ENCODE measurements around the gene SPATS2. TPM values are rescaled to one million over a fixed set of nuclear protein-coding genes. Genes with fewer than 3 reads are reported as not detected.

The SPATS2 gene
- total and polyA plus RNA-seq, 10 of the 15 experiments (the other 5 are each of a cell fraction or from before 2014, with no cell fraction given) = 9.0 to 54.2 (median 27.5) TPM

DNA sequence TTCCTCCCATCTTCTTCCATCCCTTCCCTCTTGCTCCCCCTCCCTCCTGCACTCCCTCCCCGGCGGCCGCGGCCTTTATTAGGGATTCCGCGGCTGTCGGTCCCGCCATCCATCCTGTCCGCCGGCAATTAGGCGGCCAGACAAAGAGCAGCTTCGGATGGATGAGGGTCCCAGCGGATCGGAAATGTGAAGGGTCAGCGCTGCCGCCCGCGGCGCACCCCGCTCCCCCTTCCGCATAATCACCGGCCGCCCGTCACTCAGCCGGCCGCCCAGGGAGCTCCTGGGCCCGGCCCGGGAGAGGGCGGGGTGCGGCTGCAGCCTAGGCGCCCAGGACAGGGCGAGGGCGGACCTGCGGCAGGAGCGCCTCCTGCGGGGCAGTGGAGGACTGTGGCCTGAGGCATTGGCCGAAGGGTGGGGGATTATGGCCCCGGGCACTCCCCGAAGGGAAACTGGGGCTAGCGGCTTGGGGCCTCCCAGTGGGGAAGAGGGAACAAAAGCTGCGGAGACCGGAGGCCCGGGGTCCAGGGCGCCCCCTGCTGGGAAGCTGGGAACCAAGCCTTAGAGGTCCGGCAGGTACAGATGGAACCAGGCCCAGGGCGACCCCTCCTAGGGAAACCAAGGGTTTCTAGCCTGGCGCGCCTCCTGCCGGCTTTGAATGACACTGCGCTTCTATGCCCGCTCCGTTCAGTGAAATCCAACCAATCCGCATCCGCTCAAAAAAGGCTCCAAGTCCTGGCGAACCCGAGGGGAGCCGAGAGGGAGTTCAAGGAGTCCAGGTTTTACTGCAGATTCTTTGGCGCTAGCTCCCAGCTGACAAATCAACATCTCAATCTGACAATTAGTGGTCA is 25.0 kb upstream of the SPATS2 start:
- Histone ChIP-seq H3K79me2 (ENCODE audit: control insufficient read depth, insufficient read depth, low read length) (no peaks in the 10 kb centered on the region), H2AFZ (ENCODE audit: control insufficient read depth, low read depth, low read length) (no peak overlapping the region; the same call in none of the 2 replicates), H3K4me3 (peak overlapping the region; percentile 8; the same call in 1 of the 2 replicates), H4K20me1 (ENCODE audit: control insufficient read depth, insufficient read depth) (no peaks in the 10 kb centered on the region; the same call in none of the 2 replicates), H3K9me3 (replicated peaks; ENCODE audit: control insufficient read depth, insufficient read depth, low read length) (no peaks in the 10 kb centered on the region), H3K4me1 (ENCODE audit: control insufficient read depth, insufficient read depth, low read length) (peaks cover 32% of the 10 kb centered on the region), H3K9ac (ENCODE audit: control insufficient read depth, insufficient read depth, low read length) (no peak overlapping the region), H3K27me3 (replicated peaks in 1 of 2; ENCODE audit: control insufficient read depth in 2 of 2, insufficient read depth in 2 of 2, low read length in 1 of 2) (peaks cover 24 to 33% of the 10 kb centered on the region in 2 experiments), H3K4me2 (ENCODE audit: control insufficient read depth, insufficient read depth) (peak overlapping the region; percentile 82), H3K36me3 (ENCODE audit: control insufficient read depth in 2 of 2, insufficient read depth in 2 of 2, low read length in 1 of 2) (no peaks in the 10 kb centered on the region), H3K27ac (ENCODE audit: control insufficient read depth, insufficient read depth) (no peak overlapping the region)
- ATAC-seq = peak; percentile 80
- BruUV-seq (replicated peaks) = no TSS peak
- ChIA-PET POLR2A (interaction anchor here (0.5 to 2.1 kb wide), 4 partner anchors 10 to 53 kb away, joined by 3 to 9 read pairs (median 4); partner anchors contain the start of gene TROAP), CTCF (interaction anchor here (0.7 to 4.0 kb wide), 27 partner anchors 10 to 280 kb away, joined by 3 to 139 read pairs (median 4); partner anchors contain the start of genes PRPH, SPATS2 and TROAP), RAD21 (ENCODE audit: unreplicated experiment) (interaction anchor here (1.2 to 3.0 kb wide), 8 partner anchors 10 to 172 kb away, joined by 3 to 25 read pairs (median 6); partner anchors contain the start of gene TROAP), SMC1A (ENCODE audit: uncharacterized antibody, unreplicated experiment) (interaction anchor here (0.6 to 3.2 kb wide), 8 partner anchors 10 to 173 kb away, joined by 3 to 22 read pairs (median 4); partner anchors contain the start of gene TROAP)
- peak; percentile 88 for FAIRE-seq
- DNase-seq (ENCODE audit: low read depth, low spot score) = no peak
- under 1% methylated on average over 52 of the region's 58 CpGs for WGBS (ENCODE audit: insufficient coverage, insufficient replicate concordance, low lambda C conversion rate, missing lambda C conversion rate)
- intact Hi-C loops (cut with micrococcal nuclease; ENCODE audit: unreplicated experiment) (loop anchor here (1.0 kb wide), 1 partner anchor 54 kb away; no protein-coding TSS in a partner anchor), in situ Hi-C loops (cut with MboI) (no loop called here)
- TF ChIP-seq NBN (IDR thresholded peaks at IDR 0.05) = peak; percentile 59; the same call in 1 of the 2 replicates
- no peak for TF ChIP-seq HDGF (IDR thresholded peaks at IDR 0.05)
- 0 out of 2 replicates have a peak, but pooled peaks have one; percentile 12 for TF ChIP-seq DPF2 (IDR thresholded peaks at IDR 0.05)
- TF ChIP-seq MTA2 (IDR thresholded peaks at IDR 0.05; ENCODE audit: low read depth) = no peak
- no peak for TF ChIP-seq SRF (IDR thresholded peaks at IDR 0.05; ENCODE audit: low read depth in 2 of 2, low read length in 2 of 2)
- TF ChIP-seq BMI1 (IDR thresholded peaks at IDR 0.05; ENCODE audit: borderline replicate concordance) = no peak
- TF ChIP-seq MLLT1 (IDR thresholded peaks at IDR 0.05) = no peak
- no peak for TF ChIP-seq CUX1 (IDR thresholded peaks at IDR 0.05; ENCODE audit: insufficient replicate concordance, low read depth, low read length)
- no peak for TF ChIP-seq EED (IDR thresholded peaks at IDR 0.05; ENCODE audit: low read depth)
- TF ChIP-seq ZSCAN29 (IDR thresholded peaks at IDR 0.05) = no peak
- TF ChIP-seq GABPA (IDR thresholded peaks at IDR 0.05; ENCODE audit: low read depth) = no peak
- no peak for TF ChIP-seq USF1 (IDR thresholded peaks at IDR 0.05; ENCODE audit: borderline replicate concordance, extremely low read length, insufficient read depth, low read depth, low read length)
- no peak for TF ChIP-seq RUNX3 (IDR thresholded peaks at IDR 0.05; ENCODE audit: low read length)
- no peak for TF ChIP-seq TCF3 (IDR thresholded peaks at IDR 0.05; ENCODE audit: borderline replicate concordance, insufficient read depth, low read depth, low read length)
- TF ChIP-seq CBFB (IDR thresholded peaks at IDR 0.05; ENCODE audit: low read depth) = no peak
- no peak for TF ChIP-seq SMAD5 (IDR thresholded peaks at IDR 0.05; ENCODE audit: low read depth)
